ENCODE results near the gene AMBRA1. TPM values are rescaled to one million over a fixed set of nuclear protein-coding genes. Genes with fewer than 3 reads are reported as not detected.

Gene AMBRA1
- total RNA-seq, 1 experiment from 2014 or later, result 17.7 TPM

GRCh38 chr11:46393759-46394158, 200.1 kb downstream of the AMBRA1 start:
- Histone ChIP-seq H3K9me3 (no peaks in the 10 kb centered on the region), H3K4me3 (no peak overlapping the region), H3K27me3 (peaks cover 25% of the 10 kb centered on the region), H3K36me3 (no peaks in the 10 kb centered on the region)
- DNase-seq, result no peak

GRCh38 chr11:46393231-46393616, 200.6 kb downstream of the AMBRA1 start:
- no peaks in the 10 kb centered on the region for H3K36me3 ChIP-seq
- no peak for DNase-seq
- peaks cover 27% of the 10 kb centered on the region for H3K27me3 ChIP-seq
- H3K9me3 ChIP-seq, result no peaks in the 10 kb centered on the region
- no peak overlapping the region for H3K4me3 ChIP-seq

GRCh38 chr11:46392421-46393230, 201.2 kb downstream of the AMBRA1 start:
- H3K27me3 ChIP-seq, result peaks cover 27% of the 10 kb centered on the region
- no peaks in the 10 kb centered on the region for H3K36me3 ChIP-seq
- peak overlapping the region; percentile 36 for H3K4me3 ChIP-seq
- peak; percentile 80 for DNase-seq
- H3K9me3 ChIP-seq, result no peaks in the 10 kb centered on the region

GRCh38 chr11:46391578-46392420, 202.0 kb downstream of the AMBRA1 start, which contains the start of gene CHRM4:
Gene CHRM4, minus strand, starts transcription at chr11:46391776. Its CDS starts 5,219 bp downstream, at chr11:46386557.
- DNase-seq, result peak; percentile 55

GRCh38 chr11:46391186-46391577, 202.6 kb downstream of the AMBRA1 start:
- no peaks in the 10 kb centered on the region for H3K36me3 ChIP-seq
- H3K27me3 ChIP-seq, result peaks cover 27% of the 10 kb centered on the region
- H3K4me3 ChIP-seq, result no peak overlapping the region
- H3K9me3 ChIP-seq, result no peaks in the 10 kb centered on the region
- no peak for DNase-seq

More at GRCh38 chr11:46391578-46392420, 202.0 kb downstream of the AMBRA1 start, which contains the start of gene CHRM4:
- H3K4me3 ChIP-seq, result peak within 1 kb of the TSS; percentile 37
- peaks cover 27% of the 10 kb centered on the region for H3K27me3 ChIP-seq
- H3K36me3 ChIP-seq, result no peaks in the 10 kb centered on the region
- no peaks in the 10 kb centered on the region for H3K9me3 ChIP-seq

- no peak for DNase-seq
Measured at GRCh38 chr11:46390331-46391171, 203.3 kb downstream of the AMBRA1 start.

GRCh38 chr11:46389450-46390330, 204.1 kb downstream of the AMBRA1 start:
- Histone ChIP-seq H3K4me3 (peak overlapping the region; percentile 46), H3K9me3 (no peaks in the 10 kb centered on the region), H3K27me3 (peaks cover 27% of the 10 kb centered on the region), H3K36me3 (no peaks in the 10 kb centered on the region)
- DNase-seq, result peak; percentile 71

More at GRCh38 chr11:46390331-46391171, 203.3 kb downstream of the AMBRA1 start:
- Histone ChIP-seq H3K9me3 (no peaks in the 10 kb centered on the region), H3K4me3 (no peak overlapping the region), H3K27me3 (peaks cover 27% of the 10 kb centered on the region), H3K36me3 (no peaks in the 10 kb centered on the region)

- no peak for DNase-seq
- no peaks in the 10 kb centered on the region for H3K36me3 ChIP-seq
- no peaks in the 10 kb centered on the region for H3K9me3 ChIP-seq
- H3K4me3 ChIP-seq, result no peak overlapping the region
- peaks cover 27% of the 10 kb centered on the region for H3K27me3 ChIP-seq
Measured at GRCh38 chr11:46388619-46389449, 205.0 kb downstream of the AMBRA1 start.

GRCh38 chr11:46387919-46388618, 205.8 kb downstream of the AMBRA1 start:
- DNase-seq, result no peak

GRCh38 chr11:46387456-46387855, 206.4 kb downstream of the AMBRA1 start:
- no peak for DNase-seq
- no peaks in the 10 kb centered on the region for H3K9me3 ChIP-seq
- no peak overlapping the region for H3K4me3 ChIP-seq
- H3K36me3 ChIP-seq, result no peaks in the 10 kb centered on the region
- peaks cover 27% of the 10 kb centered on the region for H3K27me3 ChIP-seq

More at GRCh38 chr11:46387919-46388618, 205.8 kb downstream of the AMBRA1 start:
- Histone ChIP-seq H3K36me3 (no peaks in the 10 kb centered on the region), H3K9me3 (no peaks in the 10 kb centered on the region), H3K27me3 (peaks cover 27% of the 10 kb centered on the region), H3K4me3 (no peak overlapping the region)

- DNase-seq, result peak; percentile 32
- H3K4me3 ChIP-seq, result no peak overlapping the region
- peaks cover 27% of the 10 kb centered on the region for H3K27me3 ChIP-seq
- no peaks in the 10 kb centered on the region for H3K9me3 ChIP-seq
- no peaks in the 10 kb centered on the region for H3K36me3 ChIP-seq
Measured at GRCh38 chr11:46386674-46387073, 207.1 kb downstream of the AMBRA1 start.

GRCh38 chr11:46386005-46386578, 207.7 kb downstream of the AMBRA1 start:
- Histone ChIP-seq H3K4me3 (no peak overlapping the region), H3K9me3 (no peaks in the 10 kb centered on the region), H3K36me3 (no peaks in the 10 kb centered on the region), H3K27me3 (peaks cover 24% of the 10 kb centered on the region)
- DNase-seq, result no peak

GRCh38 chr11:46385169-46386004, 208.4 kb downstream of the AMBRA1 start:
- H3K27me3 ChIP-seq, result peaks cover 19% of the 10 kb centered on the region
- no peak for DNase-seq
- H3K4me3 ChIP-seq, result no peak overlapping the region
- H3K36me3 ChIP-seq, result no peaks in the 10 kb centered on the region
- no peaks in the 10 kb centered on the region for H3K9me3 ChIP-seq

Data from MG63 (cell line).